Measurements from ENCODE around the gene IL11.

GRCh38 chr19:55384131-55384919 lies 14.1 kb upstream of the IL11 start, which contains the start of gene TMEM238:
- TF ChIP-seq, protein P1, sequence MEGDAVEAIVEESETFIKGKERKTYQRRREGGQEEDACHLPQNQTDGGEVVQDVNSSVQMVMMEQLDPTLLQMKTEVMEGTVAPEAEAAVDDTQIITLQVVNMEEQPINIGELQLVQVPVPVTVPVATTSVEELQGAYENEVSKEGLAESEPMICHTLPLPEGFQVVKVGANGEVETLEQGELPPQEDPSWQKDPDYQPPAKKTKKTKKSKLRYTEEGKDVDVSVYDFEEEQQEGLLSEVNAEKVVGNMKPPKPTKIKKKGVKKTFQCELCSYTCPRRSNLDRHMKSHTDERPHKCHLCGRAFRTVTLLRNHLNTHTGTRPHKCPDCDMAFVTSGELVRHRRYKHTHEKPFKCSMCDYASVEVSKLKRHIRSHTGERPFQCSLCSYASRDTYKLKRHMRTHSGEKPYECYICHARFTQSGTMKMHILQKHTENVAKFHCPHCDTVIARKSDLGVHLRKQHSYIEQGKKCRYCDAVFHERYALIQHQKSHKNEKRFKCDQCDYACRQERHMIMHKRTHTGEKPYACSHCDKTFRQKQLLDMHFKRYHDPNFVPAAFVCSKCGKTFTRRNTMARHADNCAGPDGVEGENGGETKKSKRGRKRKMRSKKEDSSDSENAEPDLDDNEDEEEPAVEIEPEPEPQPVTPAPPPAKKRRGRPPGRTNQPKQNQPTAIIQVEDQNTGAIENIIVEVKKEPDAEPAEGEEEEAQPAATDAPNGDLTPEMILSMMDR (IDR thresholded peaks at IDR 0.05; ENCODE audit: borderline replicate concordance, extremely low read depth, low read length, poor library complexity, severe bottlenecking), result peak; percentile 2
- TF ChIP-seq EZH2 (IDR thresholded peaks at IDR 0.05; ENCODE audit: borderline replicate concordance, low read depth, low read length, severe bottlenecking), result no peak
